NB4 (cell line): ENCODE measurements around the gene RTKN.

Source experiments
- CTCF ChIP-seq: IDR thresholded peaks from one replicate; pipeline ENCODE4 v1.5.1; 2012; ENCODE audit warnings: low read depth, low read length
- POLR2A ChIP-seq: IDR thresholded peaks from 2 replicates; pipeline ENCODE4 v1.6.1; 2011; ENCODE audit warnings: mild to moderate bottlenecking; ENCODE audit not compliant: insufficient read length; ENCODE audit errors: extremely low read depth

DNA sequence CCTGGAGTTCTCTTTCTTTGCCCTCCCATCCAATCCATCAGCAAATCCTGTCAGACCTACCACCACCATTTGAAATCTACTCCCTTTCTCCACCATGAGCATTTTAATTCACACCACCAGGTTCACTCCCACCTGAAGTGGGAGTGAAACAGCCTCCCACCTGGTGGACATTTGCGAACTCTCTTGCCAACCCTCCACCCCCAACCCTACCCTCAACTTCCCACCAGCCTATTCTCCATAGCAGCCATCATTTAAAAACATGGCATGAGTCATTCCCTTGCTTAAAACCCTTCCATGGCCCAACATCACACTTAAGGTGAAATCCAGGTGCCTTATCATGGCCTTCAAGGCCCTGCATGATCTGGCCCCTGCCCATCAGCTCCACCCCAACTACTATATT, 3.5 kb downstream of the RTKN start:
- TF ChIP-seq POLR2A (no peak), CTCF (no peak)
